Measurements from ENCODE around the gene CDK19. TPM values are rescaled to one million over a fixed set of nuclear protein-coding genes. Genes with fewer than 3 reads are reported as not detected.

CDK19 gene
- total RNA-seq, 1 experiment from 2014 or later, result 36.8 TPM

GRCh38 chr6:110671447-110671846, 143.8 kb downstream of the CDK19 start:
- ChIA-PET POLR2A (ENCODE audit: unreplicated experiment) (interaction anchor here (0.7 kb wide), 1 partner anchor 203 kb away, joined by 3 read pairs; the partner anchor contains the start of gene AMD1), CTCF (no interaction called here)
- Histone ChIP-seq H3K4me3 (no peak overlapping the region), H4K20me1 (ENCODE audit: insufficient read depth) (no peaks in the 10 kb centered on the region), H3K27ac (no peak overlapping the region), H3K9me2 (ENCODE audit: insufficient read depth) (no peaks in the 10 kb centered on the region), H3K27me3 (ENCODE audit: insufficient read depth, low read depth) (no peaks in the 10 kb centered on the region), H3K9me3 (ENCODE audit: insufficient read depth, low read depth) (no peaks in the 10 kb centered on the region), H2AFZ (no peak overlapping the region), H3K4me2 (no peak overlapping the region), H3K36me3 (ENCODE audit: low read depth) (no peaks in the 10 kb centered on the region), H3K79me2 (ENCODE audit: low read depth) (no peaks in the 10 kb centered on the region), H3K4me1 (replicated peaks; ENCODE audit: insufficient read depth) (peaks cover 11% of the 10 kb centered on the region), H3F3A (ENCODE audit: insufficient read depth, low read depth) (no peaks in the 10 kb centered on the region)
- intact Hi-C loops (cut with micrococcal nuclease; ENCODE audit: unreplicated experiment), result no loop called here
- no TSS peak for BruUV-seq (replicated peaks)
- TF ChIP-seq, protein P1, sequence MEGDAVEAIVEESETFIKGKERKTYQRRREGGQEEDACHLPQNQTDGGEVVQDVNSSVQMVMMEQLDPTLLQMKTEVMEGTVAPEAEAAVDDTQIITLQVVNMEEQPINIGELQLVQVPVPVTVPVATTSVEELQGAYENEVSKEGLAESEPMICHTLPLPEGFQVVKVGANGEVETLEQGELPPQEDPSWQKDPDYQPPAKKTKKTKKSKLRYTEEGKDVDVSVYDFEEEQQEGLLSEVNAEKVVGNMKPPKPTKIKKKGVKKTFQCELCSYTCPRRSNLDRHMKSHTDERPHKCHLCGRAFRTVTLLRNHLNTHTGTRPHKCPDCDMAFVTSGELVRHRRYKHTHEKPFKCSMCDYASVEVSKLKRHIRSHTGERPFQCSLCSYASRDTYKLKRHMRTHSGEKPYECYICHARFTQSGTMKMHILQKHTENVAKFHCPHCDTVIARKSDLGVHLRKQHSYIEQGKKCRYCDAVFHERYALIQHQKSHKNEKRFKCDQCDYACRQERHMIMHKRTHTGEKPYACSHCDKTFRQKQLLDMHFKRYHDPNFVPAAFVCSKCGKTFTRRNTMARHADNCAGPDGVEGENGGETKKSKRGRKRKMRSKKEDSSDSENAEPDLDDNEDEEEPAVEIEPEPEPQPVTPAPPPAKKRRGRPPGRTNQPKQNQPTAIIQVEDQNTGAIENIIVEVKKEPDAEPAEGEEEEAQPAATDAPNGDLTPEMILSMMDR (conservative IDR thresholded peaks at IDR 0.05), result no peak
- no peak for TF ChIP-seq EZH2 (IDR thresholded peaks at IDR 0.05; ENCODE audit: low read depth)
- DNase-seq, result no peak

GRCh38 chr6:110665600-110665999, 149.7 kb downstream of the CDK19 start:
- Histone ChIP-seq H4K20me1 (ENCODE audit: insufficient read depth) (no peaks in the 10 kb centered on the region), H3K9me3 (ENCODE audit: insufficient read depth, low read depth) (no peaks in the 10 kb centered on the region), H3K27ac (no peak overlapping the region), H3K4me2 (no peak overlapping the region), H3K27me3 (ENCODE audit: insufficient read depth, low read depth) (no peaks in the 10 kb centered on the region), H3K79me2 (ENCODE audit: low read depth) (no peaks in the 10 kb centered on the region), H3K9me2 (ENCODE audit: insufficient read depth) (no peaks in the 10 kb centered on the region), H2AFZ (no peak overlapping the region), H3F3A (ENCODE audit: insufficient read depth, low read depth) (no peaks in the 10 kb centered on the region), H3K36me3 (ENCODE audit: low read depth) (no peaks in the 10 kb centered on the region), H3K4me3 (no peak overlapping the region), H3K4me1 (replicated peaks; ENCODE audit: insufficient read depth) (peaks cover 21% of the 10 kb centered on the region)
- intact Hi-C loops (cut with micrococcal nuclease; ENCODE audit: unreplicated experiment), result no loop called here
- ChIA-PET CTCF (no interaction called here), POLR2A (ENCODE audit: unreplicated experiment) (no interaction called here)
- no peak for TF ChIP-seq EZH2 (IDR thresholded peaks at IDR 0.05; ENCODE audit: low read depth)
- TF ChIP-seq, protein P1 (conservative IDR thresholded peaks at IDR 0.05), result no peak
- no peak for DNase-seq
- no TSS peak for BruUV-seq (replicated peaks)

GRCh38 chr6:110664933-110665332, 150.3 kb downstream of the CDK19 start:
- intact Hi-C loops (cut with micrococcal nuclease; ENCODE audit: unreplicated experiment), result no loop called here
- ChIA-PET CTCF (no interaction called here), POLR2A (ENCODE audit: unreplicated experiment) (no interaction called here)
- Histone ChIP-seq H3K9me2 (ENCODE audit: insufficient read depth) (no peaks in the 10 kb centered on the region), H3F3A (ENCODE audit: insufficient read depth, low read depth) (no peaks in the 10 kb centered on the region), H3K27me3 (ENCODE audit: insufficient read depth, low read depth) (no peaks in the 10 kb centered on the region), H3K4me2 (no peak overlapping the region), H3K36me3 (ENCODE audit: low read depth) (no peaks in the 10 kb centered on the region), H3K79me2 (ENCODE audit: low read depth) (no peaks in the 10 kb centered on the region), H3K4me1 (replicated peaks; ENCODE audit: insufficient read depth) (peaks cover 21% of the 10 kb centered on the region), H3K27ac (no peak overlapping the region), H3K4me3 (no peak overlapping the region), H4K20me1 (ENCODE audit: insufficient read depth) (no peaks in the 10 kb centered on the region), H2AFZ (no peak overlapping the region), H3K9me3 (ENCODE audit: insufficient read depth, low read depth) (no peaks in the 10 kb centered on the region)
- no peak for DNase-seq
- BruUV-seq (replicated peaks), result no TSS peak
- no peak for TF ChIP-seq EZH2 (IDR thresholded peaks at IDR 0.05; ENCODE audit: low read depth)
- TF ChIP-seq, protein P1 (conservative IDR thresholded peaks at IDR 0.05), result no peak

Measured in PC-9 (cell line).